Ovary (tissue), 9 donors: Measurements from ENCODE around the gene STXBP1. TPM values are rescaled to one million over a fixed set of nuclear protein-coding genes. Genes with fewer than 3 reads are reported as not detected.

Experiments
- DNase-seq, 5 donors: peaks; one replicate each; pipeline ENCODE4 v3.0.0-alpha.2; 2019 to 2020
- H3K27ac ChIP-seq, 2 donors: fragments of 200-600 bp; one replicate each; pipeline versions ENCODE4 v1.5.1 to v1.8.0; 2019 to 2022
- H3K27me3 ChIP-seq: fragments of 200-600 bp; one replicate; pipeline ENCODE4 v1.8.0; 2022
- H3K36me3 ChIP-seq: fragments of 200-600 bp; sonication (generic); one replicate; pipeline ENCODE4 v1.5.1; 2019
- H3K4me1 ChIP-seq: one replicate; pipeline ENCODE4 v1.8.1; 2013; ENCODE audit warnings: mild to moderate bottlenecking, moderate library complexity; ENCODE audit not compliant: insufficient read depth
- H3K4me3 ChIP-seq: fragments of 200-600 bp; sonication (generic); one replicate; pipeline ENCODE4 v1.5.1; 2017
- H3K9me3 ChIP-seq, 2 donors: fragments of 200-600 bp in 1 of 2; sonication (generic) in 1 of 2; one replicate each; pipeline versions ENCODE4 v1.5.1 to v1.8.1; 2013 to 2019; ENCODE audit warnings: mild to moderate bottlenecking in 1 of 2, moderate library complexity in 1 of 2
- EP300 ChIP-seq: sonication (generic); formaldehyde crosslinking; IDR thresholded peaks from one replicate; pipeline ENCODE4 v1.6.1; 2017; ENCODE audit warnings: antibody characterized with exemption
- POLR2A ChIP-seq: fragments of 450-650 bp; IDR thresholded peaks from one replicate; pipeline ENCODE4 v1.6.1; 2017; ENCODE audit warnings: antibody characterized with exemption, mild to moderate bottlenecking, moderate library complexity
- WGBS, 3 donors: extraction: QIAGEN DNeasy Blood & Tissue Kit in 1 of 3; methylation state at CpG; one replicate each; pipeline versions ENCODE4 v1.1.5 to v1.1.7; 2013 to 2017; 5-methylcytosine and 5-hydroxymethylcytosine counted together
- intact Hi-C, 4 donors: fragments of 100-400 bp; cut with DNase I; formaldehyde crosslinking; loops; one replicate each; pipeline versions ENCODE4 v1.11.0 to v1.15.1; 2022 to 2023
- polyA plus RNA-seq, 2 donors: library from polyadenylated mRNA; stranded (reverse); fragments of 200-250 nt in 1 of 2; fragments of 350-450 nt in 1 of 2; fragmentation: Illumina TruSeq in 1 of 2; extraction: RNeasy Lipid Tissue Mini Kit (QIAGEN cat#74804) in 1 of 2; gene quantifications; one replicate each; pipeline ENCODE4 v1.2.3, GENCODE V29; 2013 to 2014
- total RNA-seq, 7 donors: library from RNA; depleted of rRNA in 2 of 7; stranded (reverse); fragments of >200 nt in 2 of 7; fragmentation: NEBNext Ultra II Directional in 3 of 7; extraction: Animal tissue kit (Norgen Biotek cat#: 25700) in 3 of 7; gene quantifications; one replicate each; pipeline versions ENCODE4 v1.1.0 to v1.2.4, GENCODE V29; 2016 to 2023
- TF ChIP-seq, protein P1 (sequence below), 3 donors: fragments of 450-650 bp in 2 of 3; fragments of 200-600 bp in 1 of 3; IDR thresholded peaks; one replicate each; pipeline versions ENCODE4 v1.5.1 to v1.8.0; 2016 to 2022; ENCODE audit warnings: antibody characterized with exemption in 3 of 3, mild to moderate bottlenecking in 1 of 3
- donor health status: DM: no; HTN: no; CAD: no; lungs with moderate emphysema.
- donor health status: DM: no; HTN: no; CAD: no.
- donor health status: Bipolar disorder and iron deficiency.
- donor health status: DM: yes; HTN: yes; CAD: no.
- donor health status: DM: no; HTN: no; CAD: no.
- donor health status: DM: yes; HTN: yes; CAD: no.

STXBP1 gene
- total and polyA plus RNA-seq, 9 donors, result 18.8 to 102 (median 75.7) TPM

DNA sequence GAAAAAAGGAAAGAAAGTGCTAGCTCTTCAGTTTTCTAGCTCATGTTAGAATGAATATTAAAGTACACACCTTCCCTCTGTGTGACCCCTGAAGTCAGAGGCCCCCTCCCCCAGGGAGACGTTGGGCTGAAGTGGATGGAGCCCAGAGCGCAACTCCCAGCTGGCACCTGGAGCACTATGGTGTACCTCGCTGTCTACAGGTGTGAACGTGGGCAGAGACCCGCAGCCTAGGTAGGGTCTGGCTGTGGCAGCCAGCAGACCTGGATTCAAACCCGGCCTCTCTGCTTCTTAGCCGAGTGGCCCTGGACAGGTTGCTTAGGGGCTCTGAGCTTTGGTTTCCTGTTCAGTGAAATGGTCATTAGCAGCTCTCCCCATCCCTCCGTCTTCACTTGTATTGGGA is 116.7 kb downstream of the STXBP1 start:
- H3K36me3 ChIP-seq, result no peaks in the 10 kb centered on the region
- DNase-seq, result no peak
- no peaks in the 10 kb centered on the region for H3K27me3 ChIP-seq
- TF ChIP-seq EP300 (no peak), POLR2A (no peak)
- TF ChIP-seq, protein P1, sequence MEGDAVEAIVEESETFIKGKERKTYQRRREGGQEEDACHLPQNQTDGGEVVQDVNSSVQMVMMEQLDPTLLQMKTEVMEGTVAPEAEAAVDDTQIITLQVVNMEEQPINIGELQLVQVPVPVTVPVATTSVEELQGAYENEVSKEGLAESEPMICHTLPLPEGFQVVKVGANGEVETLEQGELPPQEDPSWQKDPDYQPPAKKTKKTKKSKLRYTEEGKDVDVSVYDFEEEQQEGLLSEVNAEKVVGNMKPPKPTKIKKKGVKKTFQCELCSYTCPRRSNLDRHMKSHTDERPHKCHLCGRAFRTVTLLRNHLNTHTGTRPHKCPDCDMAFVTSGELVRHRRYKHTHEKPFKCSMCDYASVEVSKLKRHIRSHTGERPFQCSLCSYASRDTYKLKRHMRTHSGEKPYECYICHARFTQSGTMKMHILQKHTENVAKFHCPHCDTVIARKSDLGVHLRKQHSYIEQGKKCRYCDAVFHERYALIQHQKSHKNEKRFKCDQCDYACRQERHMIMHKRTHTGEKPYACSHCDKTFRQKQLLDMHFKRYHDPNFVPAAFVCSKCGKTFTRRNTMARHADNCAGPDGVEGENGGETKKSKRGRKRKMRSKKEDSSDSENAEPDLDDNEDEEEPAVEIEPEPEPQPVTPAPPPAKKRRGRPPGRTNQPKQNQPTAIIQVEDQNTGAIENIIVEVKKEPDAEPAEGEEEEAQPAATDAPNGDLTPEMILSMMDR (IDR thresholded peaks at IDR 0.05), result no peak
- no peak overlapping the region for H3K4me3 ChIP-seq
- H3K4me1 ChIP-seq, result peaks cover 5% of the 10 kb centered on the region
- intact Hi-C loops, result loop anchor here in 2 of 4 donors (5.0 to 10.0 kb wide), 2 partner anchors 222 to 224 kb away; no protein-coding TSS in a partner anchor
- no peaks in the 10 kb centered on the region for H3K9me3 ChIP-seq
- no peak overlapping the region for H3K27ac ChIP-seq
- 80 to 86% (median 84%) methylated on average over 8 of the region's 8 CpGs for WGBS, 3 donors

DNA sequence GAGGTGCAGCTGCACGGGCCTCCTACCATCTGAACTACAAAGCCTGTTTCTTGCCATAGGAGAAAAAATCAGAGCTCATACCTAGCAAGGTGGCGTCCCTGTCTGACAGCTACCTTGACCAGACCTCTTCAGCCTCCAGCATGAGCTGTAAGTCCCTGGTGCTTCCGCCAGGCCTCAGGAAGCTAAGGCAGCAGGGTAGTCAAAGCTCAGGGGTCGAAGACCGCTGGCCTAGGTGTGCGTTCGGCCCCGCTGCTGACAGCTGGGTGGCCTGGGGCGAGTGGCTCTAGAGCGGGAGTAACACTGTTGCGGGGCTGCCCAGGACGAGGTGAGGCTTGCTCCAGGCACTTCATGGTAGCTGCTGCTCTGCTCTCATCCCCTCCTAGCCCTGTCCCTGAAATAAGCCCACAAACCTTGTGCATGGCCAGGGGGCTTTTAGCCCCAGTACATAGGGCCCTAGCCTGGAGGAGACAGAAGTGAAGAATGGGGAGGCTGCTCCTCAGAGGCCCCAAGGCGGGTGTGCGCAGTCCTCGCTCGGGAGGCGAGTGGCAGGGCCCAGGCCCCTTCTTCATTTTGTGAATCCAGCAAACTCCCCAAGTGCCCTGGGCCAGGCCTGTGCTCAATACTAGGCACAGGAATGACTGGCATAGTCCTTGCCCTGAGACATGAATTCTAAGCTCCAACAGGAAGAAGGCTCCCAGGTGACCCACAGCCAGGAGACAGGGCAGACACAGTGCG is 117.6 kb downstream of the STXBP1 start:
- TF ChIP-seq EP300, result no peak
- TF ChIP-seq POLR2A, result no peak
- TF ChIP-seq, protein P1 (IDR thresholded peaks at IDR 0.05), result no peak
- H3K4me3 ChIP-seq, result no peak overlapping the region
- no peaks in the 10 kb centered on the region for H3K36me3 ChIP-seq
- 88 to 92% (median 90%) methylated on average over 16 to 18 of the region's 18 CpGs for WGBS, 3 donors
- H3K9me3 ChIP-seq, result no peaks in the 10 kb centered on the region
- H3K27ac ChIP-seq, result no peak overlapping the region
- intact Hi-C loops, result loop anchor here (5.0 to 10.0 kb wide), 4 partner anchors 137 to 225 kb away; no protein-coding TSS in a partner anchor
- peaks cover 6% of the 10 kb centered on the region for H3K4me1 ChIP-seq
- H3K27me3 ChIP-seq, result no peaks in the 10 kb centered on the region
- no peak for DNase-seq

DNA sequence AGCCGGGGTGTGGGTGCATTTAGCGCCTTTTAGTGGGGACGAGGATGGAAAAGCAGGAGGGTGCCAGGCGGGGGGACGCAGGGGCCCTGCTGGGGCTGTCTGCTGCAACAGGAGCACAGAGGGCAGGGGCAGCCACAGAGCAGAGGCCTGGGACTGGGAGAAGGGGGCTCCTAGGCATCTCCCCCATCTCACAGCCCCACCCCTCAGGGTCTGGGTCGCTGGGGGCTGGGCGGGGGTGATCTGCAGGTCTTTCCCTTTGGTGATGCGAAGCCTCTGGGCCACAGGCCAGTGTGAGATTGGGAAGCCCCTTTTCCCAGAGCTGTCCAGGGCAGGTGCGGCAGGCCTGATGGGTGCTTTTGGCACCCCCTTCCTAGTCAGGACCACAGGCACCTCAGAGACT is 118.2 kb downstream of the STXBP1 start:
- TF ChIP-seq, protein P1 (IDR thresholded peaks at IDR 0.05), result no peak
- TF ChIP-seq EP300 (no peak), POLR2A (no peak)
- H3K9me3 ChIP-seq, result no peaks in the 10 kb centered on the region
- no peaks in the 10 kb centered on the region for H3K36me3 ChIP-seq
- H3K27me3 ChIP-seq, result no peaks in the 10 kb centered on the region
- intact Hi-C loops, result loop anchor here in 3 of 4 donors (5.0 kb wide), 2 partner anchors 138 to 143 kb away; no protein-coding TSS in a partner anchor
- no peak overlapping the region for H3K27ac ChIP-seq
- WGBS, 3 donors, result 86 to 88% (median 88%) methylated on average over 9 of the region's 9 CpGs
- no peak for DNase-seq
- peaks cover 6% of the 10 kb centered on the region for H3K4me1 ChIP-seq
- no peak overlapping the region for H3K4me3 ChIP-seq

DNA sequence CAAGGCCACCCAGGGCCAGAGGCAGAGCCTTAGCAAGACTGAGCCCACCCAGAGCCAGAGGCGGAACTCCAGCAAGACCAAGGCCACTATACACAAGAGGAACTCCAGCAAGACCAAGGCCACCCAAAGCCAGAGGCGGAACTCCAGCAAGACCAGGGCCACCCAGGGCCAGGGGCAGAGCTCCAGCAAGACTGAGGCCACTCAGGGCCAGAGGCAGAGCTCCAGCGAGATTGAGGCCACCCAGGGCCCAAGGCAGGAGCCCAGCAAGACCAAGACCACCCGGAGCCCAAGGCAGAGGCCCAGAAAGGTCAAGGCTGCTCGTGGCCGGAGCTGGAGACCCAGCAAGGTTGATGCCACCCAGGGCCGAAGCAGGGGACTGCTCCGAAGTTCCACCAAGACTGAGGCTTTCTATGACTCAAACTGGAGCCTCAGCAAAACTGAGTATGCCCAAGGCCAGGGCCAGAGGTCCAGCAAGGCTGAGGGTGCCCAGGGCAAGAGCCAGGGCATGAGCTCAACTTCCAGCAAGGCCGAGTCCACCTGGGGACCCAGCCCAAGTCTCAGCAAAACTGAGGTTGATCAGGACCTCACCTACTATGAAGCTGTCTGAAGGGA is 118.8 kb downstream of the STXBP1 start:
- peaks cover 6% of the 10 kb centered on the region for H3K4me1 ChIP-seq
- H3K27ac ChIP-seq, result no peak overlapping the region
- H3K36me3 ChIP-seq, result no peaks in the 10 kb centered on the region
- no peaks in the 10 kb centered on the region for H3K9me3 ChIP-seq
- TF ChIP-seq, protein P1 (IDR thresholded peaks at IDR 0.05), result no peak
- no peak for TF ChIP-seq POLR2A
- TF ChIP-seq EP300, result no peak
- WGBS, 3 donors, result 65 to 80% (median 73%) methylated on average over 9 of the region's 9 CpGs
- H3K4me3 ChIP-seq, result no peak overlapping the region
- no peaks in the 10 kb centered on the region for H3K27me3 ChIP-seq
- DNase-seq, result no peak
- intact Hi-C loops, result loop anchor here in 3 of 4 donors (5.0 kb wide), 2 partner anchors 139 to 144 kb away; no protein-coding TSS in a partner anchor
